B cell (primary cell): Measurements from ENCODE around the gene NTN3. TPM values are rescaled to one million over a fixed set of nuclear protein-coding genes. Genes with fewer than 3 reads are reported as not detected.

Experiments
- ATAC-seq: fragments of 200-7000 bp; cut with Tn5 transposase; one replicate; pipeline ENCODE4 v1.10.0; 2021; ENCODE audit warnings: low read depth, mild to moderate bottlenecking, moderate number of reproducible peaks, moderate library complexity
- CTCF ChIA-PET: fragments of 350-600 bp; sonication (Branson Sonifier 250); formaldehyde crosslinking; loops from one replicate; lab custom pipeline; 2021; ENCODE audit warnings: antibody characterized with exemption, inconsistent platforms; lab: Charles Lee
- POLR2A ChIA-PET: fragments of 350-600 bp; sonication (Branson Sonifier 250); formaldehyde crosslinking; loops from one replicate; lab custom pipeline; 2021; ENCODE audit warnings: antibody characterized with exemption; lab: Charles Lee
- DNase-seq: peaks from one replicate; pipeline ENCODE4 v3.0.0; 2013
- H2AFZ ChIP-seq: 2 replicates; pipeline ENCODE4 v1.6.1; 2012; ENCODE audit warnings: mild to moderate bottlenecking, low read depth, low read length; ENCODE audit not compliant: insufficient read depth, poor library complexity, severe bottlenecking
- H3K27ac ChIP-seq, 2 donors: 1 replicate in 1 of 2; 2 replicates in 1 of 2; pipeline ENCODE4 v1.5.1; 2012 to 2013; ENCODE audit warnings: low read length in 2 of 2, mild to moderate bottlenecking in 2 of 2, moderate library complexity in 1 of 2
- H3K27me3 ChIP-seq, 4 experiments: fragments of 200-600 bp in 1 of 4; sonication (generic) in 1 of 4; replicated peaks in 1 of 4; 1 replicate in 2 of 4; 2 replicates in 2 of 4; pipeline versions ENCODE4 v1.6.1 to v1.7.0; 2013 to 2016; ENCODE audit warnings: low read length in 3 of 4, mild to moderate bottlenecking in 2 of 4, mixed read lengths in 1 of 4, moderate library complexity in 1 of 4; ENCODE audit not compliant: insufficient read depth in 4 of 4, control insufficient read depth in 3 of 4; ENCODE audit errors: control extremely low read depth in 1 of 4
- H3K36me3 ChIP-seq, 2 experiments: replicated peaks in 1 of 2; 1 replicate in 1 of 2; 2 replicates in 1 of 2; pipeline versions ENCODE4 v1.6.1 to v1.7.1; 2013; ENCODE audit warnings: low read length in 1 of 2; ENCODE audit not compliant: insufficient read depth in 2 of 2, control insufficient read depth in 1 of 2; ENCODE audit errors: control extremely low read depth in 1 of 2, extremely low read depth in 1 of 2
- H3K4me1 ChIP-seq, 2 donors: fragments of 200-600 bp in 1 of 2; sonication (generic) in 1 of 2; 1 replicate in 1 of 2; 2 replicates in 1 of 2; pipeline versions ENCODE4 v1.5.1 to v1.6.1; 2013 to 2017; ENCODE audit warnings: low read length in 2 of 2; ENCODE audit not compliant: control insufficient read depth in 2 of 2, insufficient read depth in 2 of 2
- H3K4me2 ChIP-seq: replicated peaks from 2 replicates; pipeline ENCODE3; 2012; ENCODE audit warnings: mild to moderate bottlenecking, low read depth, low read length; ENCODE audit not compliant: poor library complexity, severe bottlenecking
- H3K4me3 ChIP-seq, 5 experiments: fragments of 200-600 bp in 1 of 5; sonication (generic) in 1 of 5; 1 replicate in 3 of 5; 2 replicates in 2 of 5; pipeline versions ENCODE4 v1.5.1 to v1.7.0; 2011 to 2016; ENCODE audit warnings: low read length in 4 of 5, mild to moderate bottlenecking in 4 of 5, low read depth in 2 of 5, control low read depth in 1 of 5, moderate library complexity in 1 of 5; ENCODE audit not compliant: insufficient read depth in 1 of 5; ENCODE audit errors: control extremely low read depth in 1 of 5, extremely low read depth in 1 of 5
- H3K79me2 ChIP-seq: fragments of 200-600 bp; sonication (generic); one replicate; pipeline ENCODE4 v1.6.0; 2016; ENCODE audit warnings: low read length; ENCODE audit not compliant: control insufficient read depth, insufficient read depth
- H3K9ac ChIP-seq: fragments of 200-600 bp; sonication (generic); 2 replicates; pipeline ENCODE4 v1.6.1; 2017; ENCODE audit warnings: mild to moderate bottlenecking, low read length, moderate library complexity
- H3K9me3 ChIP-seq, 3 donors: one replicate each; pipeline versions ENCODE4 v1.6.1 to v1.7.1; 2013; ENCODE audit warnings: low read length in 2 of 3; ENCODE audit not compliant: control insufficient read depth in 2 of 3, insufficient read depth in 1 of 3; ENCODE audit errors: control extremely low read depth in 1 of 3
- H4K20me1 ChIP-seq: 2 replicates; pipeline ENCODE4 v1.6.0; 2012; ENCODE audit warnings: mild to moderate bottlenecking, low read length; ENCODE audit not compliant: insufficient read depth, control insufficient read depth, poor library complexity, severe bottlenecking
- H3K27ac Mint-ChIP-seq: one replicate; pipeline ENCODE4 v1.8.0; 2021; ENCODE audit warnings: mixed read lengths
- H3K27me3 Mint-ChIP-seq: one replicate; pipeline ENCODE4 v1.8.0; 2021; ENCODE audit warnings: mixed read lengths
- H3K4me1 Mint-ChIP-seq: one replicate; pipeline ENCODE4 v1.8.0; 2021; ENCODE audit warnings: mixed read lengths
- H3K4me3 Mint-ChIP-seq: one replicate; pipeline ENCODE4 v1.8.0; 2021; ENCODE audit warnings: mixed read lengths
- H3K9me3 Mint-ChIP-seq: one replicate; pipeline ENCODE4 v1.8.0; 2022; ENCODE audit warnings: mixed read lengths; ENCODE audit not compliant: insufficient read depth
- CTCF ChIP-seq: fragments of 200-600 bp; IDR thresholded peaks from one replicate; pipeline ENCODE4 v1.8.0; 2022; ENCODE audit warnings: antibody characterized with exemption, mild to moderate bottlenecking
- EZH2 ChIP-seq: IDR thresholded peaks from 2 replicates; pipeline ENCODE4 v1.6.1; 2012; ENCODE audit warnings: borderline replicate concordance, low read depth, mild to moderate bottlenecking, moderate library complexity, low read length; ENCODE audit not compliant: insufficient read depth, poor library complexity, severe bottlenecking
- WGBS: methylation state at CpG from one replicate; pipeline ENCODE4 v1.1.5; 2013; ENCODE audit warnings: missing lambda C conversion rate; ENCODE audit not compliant: insufficient coverage; 5-methylcytosine and 5-hydroxymethylcytosine counted together
- intact Hi-C: fragments of 100-400 bp; cut with micrococcal nuclease; formaldehyde crosslinking; loops from one replicate; pipeline ENCODE4 v1.10.0; 2022
- polyA plus RNA-seq: library from polyadenylated mRNA; depleted of rRNA; stranded (reverse); fragments of >200 nt; gene quantifications from 2 replicates; pipeline ENCODE4 v1.2.3, GENCODE V29; 2012
- total RNA-seq, 2 donors: library from RNA; stranded (reverse); fragments of 120-200 nt in 1 of 2; gene quantifications; 1 replicate in 1 of 2; 2 replicates in 1 of 2; pipeline versions ENCODE4 v1.2.3 to v1.2.4, GENCODE V29; 2013 to 2022

The NTN3 gene
- total and polyA plus RNA-seq, 2 donors (not counting 1 experiment from before 2014, with no cell fraction given), result not detected

- Mint-ChIP-seq H3K4me3 (peak overlapping the region; percentile 95), H3K9me3 (no peaks in the 10 kb centered on the region), H3K27ac (peak overlapping the region; percentile 96), H3K27me3 (no peaks in the 10 kb centered on the region), H3K4me1 (peaks cover 79% of the 10 kb centered on the region)
- peak overlapping the region; percentile 94 to 99 for H3K27ac ChIP-seq
- peaks cover 0 to 19% of the 10 kb centered on the region in 2 experiments for H3K36me3 ChIP-seq
- POLR2A ChIA-PET, result interaction anchor here (0.7 to 3.7 kb wide), 3 partner anchors 18 to 23 kb away, joined by 3 to 25 read pairs (median 6); partner anchors contain the start of genes CEMP1 and PDPK1
- H4K20me1 ChIP-seq, result peaks cover 51% of the 10 kb centered on the region
- CTCF ChIA-PET, result interaction anchor here (0.8 to 2.3 kb wide), 4 partner anchors 8 to 320 kb away, joined by 3 to 8 read pairs (median 6); no protein-coding TSS in a partner anchor
- H3K4me2 ChIP-seq, result peak overlapping the region; percentile 91
- no peaks in the 10 kb centered on the region for H3K27me3 ChIP-seq
- ATAC-seq (no peak), DNase-seq (peak; percentile 62)
- peak overlapping the region; percentile 98 for H3K9ac ChIP-seq
- intact Hi-C loops, result no loop called here
- H3K4me1 ChIP-seq, result peaks cover 79 to 87% of the 10 kb centered on the region in 2 donors
- under 1% methylated on average over 40 of the region's 63 CpGs for WGBS
- peak overlapping the region; percentile 75 to 96 (median 82) for H3K4me3 ChIP-seq
- no peaks in the 10 kb centered on the region for H3K9me3 ChIP-seq
- TF ChIP-seq CTCF (no peak), EZH2 (no peak)
- H3K79me2 ChIP-seq, result peaks cover 78% of the 10 kb centered on the region
- H2AFZ ChIP-seq, result no peak overlapping the region
These were observed 43.5 kb downstream of the NTN3 start for GRCh38 chr16:2514333-2515179.
